ENCODE results near the gene INPP5D.

GRCh38 chr2:233061591-233062450 lies 1.7 kb downstream of the INPP5D start:
- TF ChIP-seq POLR2A (IDR thresholded peaks at IDR 0.05; ENCODE audit: control extremely low read depth in 1 of 2, low read depth in 2 of 2, low read length in 2 of 2) (no peak), PHF8 (conservative IDR thresholded peaks at IDR 0.05; ENCODE audit: low read depth, low read length) (no peak), TAF1 (IDR thresholded peaks at IDR 0.05; ENCODE audit: low read depth, low read length) (no peak)

Measured in H1 (cell line).